Measurements from ENCODE around the gene PIM2.

Gene PIM2

DNA sequence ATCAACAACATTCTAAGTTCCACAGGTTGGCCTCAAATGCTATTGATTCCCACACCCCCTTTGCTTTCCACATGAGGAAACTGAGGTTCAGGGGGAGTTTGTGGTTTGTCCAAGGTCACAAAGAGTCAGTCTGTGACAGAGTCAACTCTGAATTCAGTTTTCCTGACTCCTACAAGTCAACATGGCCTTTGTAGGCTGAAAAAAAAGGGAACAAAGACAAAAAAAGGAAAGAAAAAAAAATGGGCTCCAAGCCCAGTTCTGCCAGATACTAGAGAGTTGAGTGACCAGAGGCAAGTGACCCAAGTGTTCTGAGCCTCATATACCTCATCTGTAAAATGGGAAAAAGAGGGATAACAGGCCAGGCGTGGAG lies 16.5 kb upstream of the PIM2 start:
- DNase-seq (ENCODE audit: low read depth), result no peak
- no peak overlapping the region for H3K4me3 ChIP-seq (ENCODE audit: control insufficient read depth, low read depth, low read length)
- TF ChIP-seq, protein P1, sequence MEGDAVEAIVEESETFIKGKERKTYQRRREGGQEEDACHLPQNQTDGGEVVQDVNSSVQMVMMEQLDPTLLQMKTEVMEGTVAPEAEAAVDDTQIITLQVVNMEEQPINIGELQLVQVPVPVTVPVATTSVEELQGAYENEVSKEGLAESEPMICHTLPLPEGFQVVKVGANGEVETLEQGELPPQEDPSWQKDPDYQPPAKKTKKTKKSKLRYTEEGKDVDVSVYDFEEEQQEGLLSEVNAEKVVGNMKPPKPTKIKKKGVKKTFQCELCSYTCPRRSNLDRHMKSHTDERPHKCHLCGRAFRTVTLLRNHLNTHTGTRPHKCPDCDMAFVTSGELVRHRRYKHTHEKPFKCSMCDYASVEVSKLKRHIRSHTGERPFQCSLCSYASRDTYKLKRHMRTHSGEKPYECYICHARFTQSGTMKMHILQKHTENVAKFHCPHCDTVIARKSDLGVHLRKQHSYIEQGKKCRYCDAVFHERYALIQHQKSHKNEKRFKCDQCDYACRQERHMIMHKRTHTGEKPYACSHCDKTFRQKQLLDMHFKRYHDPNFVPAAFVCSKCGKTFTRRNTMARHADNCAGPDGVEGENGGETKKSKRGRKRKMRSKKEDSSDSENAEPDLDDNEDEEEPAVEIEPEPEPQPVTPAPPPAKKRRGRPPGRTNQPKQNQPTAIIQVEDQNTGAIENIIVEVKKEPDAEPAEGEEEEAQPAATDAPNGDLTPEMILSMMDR (conservative IDR thresholded peaks at IDR 0.05; ENCODE audit: control insufficient read depth, insufficient read depth, low read depth, low read length), result no peak

DNA sequence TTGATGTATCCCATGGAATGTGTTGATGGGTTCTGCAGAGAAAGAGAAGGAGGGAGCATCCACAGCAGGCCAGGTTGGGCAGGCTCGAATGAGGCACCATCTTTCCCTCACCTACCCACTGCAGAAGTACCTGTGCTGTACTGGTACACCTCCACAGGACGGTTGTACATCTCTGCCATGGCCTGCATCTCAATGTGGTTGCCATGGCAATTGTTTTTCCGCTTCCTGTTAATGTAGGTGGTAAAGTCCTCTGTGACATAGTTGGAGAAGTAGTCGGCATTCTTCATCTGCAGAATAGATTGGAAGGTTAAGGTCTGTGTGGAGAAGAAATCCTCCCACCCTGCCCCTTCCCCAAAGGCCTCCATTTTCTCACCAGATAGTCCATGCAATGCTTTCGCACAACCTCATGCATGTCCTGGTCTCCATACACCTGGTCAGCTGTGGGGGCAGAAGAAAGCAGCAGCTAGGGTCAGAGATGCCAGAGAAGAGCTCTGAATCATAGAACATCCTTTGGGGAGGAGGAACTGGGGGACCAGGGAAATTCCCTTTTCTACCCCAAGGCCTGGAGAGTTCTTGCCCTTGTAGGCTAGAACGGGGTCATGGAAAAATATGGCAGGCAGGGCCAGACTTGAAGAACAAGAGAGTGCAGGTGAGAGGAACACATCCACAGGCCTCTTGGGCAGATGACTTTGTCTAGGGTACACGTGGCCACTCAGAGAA lies 15.9 kb upstream of the PIM2 start:
- H3K4me3 ChIP-seq (ENCODE audit: control insufficient read depth, low read depth, low read length), result no peak overlapping the region
- no peak for DNase-seq (ENCODE audit: low read depth)
- TF ChIP-seq, protein P1 (conservative IDR thresholded peaks at IDR 0.05; ENCODE audit: control insufficient read depth, insufficient read depth, low read depth, low read length), result no peak

DNA sequence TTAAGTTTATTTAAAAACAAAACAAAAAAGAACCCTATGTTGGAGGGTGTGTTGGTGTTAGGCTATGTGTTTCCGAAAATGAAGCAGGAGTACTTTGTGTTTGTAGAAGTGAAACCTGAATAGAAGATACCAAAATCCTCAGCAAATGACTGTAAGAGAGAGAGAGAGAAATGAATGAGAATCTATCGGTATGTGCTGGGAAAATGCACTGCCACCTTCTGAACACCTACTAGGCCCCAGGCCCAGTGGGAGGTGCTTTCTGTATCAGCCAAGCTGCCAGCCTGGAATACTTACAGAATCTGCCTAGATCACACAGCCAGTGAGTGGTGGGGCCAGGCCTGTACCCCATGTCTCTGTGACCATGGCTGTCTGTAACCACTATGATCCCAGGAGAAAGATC lies 14.9 kb upstream of the PIM2 start:
- no peak for DNase-seq (ENCODE audit: low read depth)
- TF ChIP-seq, protein P1 (conservative IDR thresholded peaks at IDR 0.05; ENCODE audit: control insufficient read depth, insufficient read depth, low read depth, low read length), result no peak
- no peak overlapping the region for H3K4me3 ChIP-seq (ENCODE audit: control insufficient read depth, low read depth, low read length)

DNA sequence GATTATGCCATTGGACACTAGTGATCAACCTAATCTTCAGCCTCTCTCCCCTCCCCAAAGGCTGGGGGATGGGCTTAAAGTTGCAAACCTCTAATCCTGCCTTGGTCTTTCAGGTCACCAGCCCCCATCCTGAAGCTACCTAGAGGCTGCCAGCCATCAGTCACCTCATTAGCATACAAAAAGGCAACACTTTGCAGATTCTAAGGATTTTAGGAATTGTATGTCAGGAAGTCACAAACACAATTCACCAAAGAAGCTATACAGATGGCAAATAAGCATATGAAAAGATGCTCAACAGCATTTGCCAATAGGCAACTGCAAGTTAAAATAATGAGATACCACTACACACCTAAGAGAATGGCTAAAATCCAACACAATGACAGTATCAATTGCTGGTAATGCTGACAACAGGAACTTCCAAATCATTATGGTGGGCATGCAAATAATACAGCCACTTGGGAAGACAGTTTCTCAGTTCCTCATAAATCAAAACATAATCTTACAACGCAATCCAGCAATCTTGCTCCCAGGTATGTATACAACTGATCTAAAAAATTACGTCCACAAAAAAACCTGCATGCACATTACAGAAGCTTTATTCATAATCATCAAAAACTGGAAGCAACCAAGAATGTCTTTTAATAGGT lies 9.0 kb upstream of the PIM2 start:
- no peak overlapping the region for H3K4me3 ChIP-seq (ENCODE audit: control insufficient read depth, low read depth, low read length)
- DNase-seq (ENCODE audit: low read depth), result no peak
- TF ChIP-seq, protein P1 (conservative IDR thresholded peaks at IDR 0.05; ENCODE audit: control insufficient read depth, insufficient read depth, low read depth, low read length), result no peak

DNA sequence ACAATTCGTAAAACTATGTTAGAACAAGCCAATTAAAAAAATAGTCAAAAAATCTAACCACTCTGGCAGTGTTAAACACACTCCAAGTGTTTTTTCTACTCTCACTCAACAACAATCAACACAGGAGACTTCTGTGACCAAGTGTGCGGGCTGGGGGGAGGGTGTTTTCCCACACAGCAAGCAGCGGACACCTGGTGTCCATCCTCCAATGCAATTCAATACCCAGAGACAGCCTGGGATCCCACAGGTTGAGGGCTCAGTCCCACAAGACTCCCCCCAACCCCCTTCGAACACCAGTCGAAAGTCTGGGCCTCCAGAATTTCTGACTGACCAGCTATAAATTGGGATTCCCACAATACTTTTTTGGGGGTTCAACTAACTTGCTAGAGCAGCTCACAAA lies 8.3 kb upstream of the PIM2 start:
- no peak overlapping the region for H3K4me3 ChIP-seq (ENCODE audit: control insufficient read depth, low read depth, low read length)
- no peak for DNase-seq (ENCODE audit: low read depth)
- TF ChIP-seq, protein P1 (conservative IDR thresholded peaks at IDR 0.05; ENCODE audit: control insufficient read depth, insufficient read depth, low read depth, low read length), result no peak

DNA sequence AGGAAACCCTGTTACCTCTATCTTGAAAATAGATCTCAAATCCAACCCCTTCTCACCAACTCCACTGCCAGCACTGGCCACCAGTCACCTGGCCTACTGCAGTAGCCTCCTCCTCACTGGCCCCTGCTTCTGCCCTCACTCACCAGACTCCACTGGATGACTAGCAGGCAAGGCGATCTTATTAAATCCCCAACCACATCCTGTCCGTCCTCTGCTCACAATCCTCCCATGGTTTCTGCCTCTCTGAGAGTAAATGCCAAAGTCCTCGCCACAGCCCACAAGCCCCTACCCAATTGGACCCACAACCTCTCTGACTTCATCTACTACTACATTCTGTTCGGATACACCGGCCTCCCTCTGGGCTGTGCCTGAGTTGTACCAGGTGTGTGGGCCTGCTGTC lies 5.4 kb upstream of the PIM2 start:
- TF ChIP-seq, protein P1 (conservative IDR thresholded peaks at IDR 0.05; ENCODE audit: control insufficient read depth, insufficient read depth, low read depth, low read length), result no peak
- no peak for DNase-seq (ENCODE audit: low read depth)
- no peak overlapping the region for H3K4me3 ChIP-seq (ENCODE audit: control insufficient read depth, low read depth, low read length)

Measured in fibroblast of mammary gland (primary cell).